SKM-1 treated with dmso at 0.1 percent for 144 hours (cell line): ENCODE measurements around the gene ROGDI.
A peak's percentile ranks its signal among the peaks of the same experiment; 100 is the strongest.

Experiments
- DNase-seq: peaks from one replicate; lab custom pipeline; 2025; ENCODE audit not compliant: unreplicated experiment; lab: John Stamatoyannopoulos, UW

ROGDI gene

GRCh38 chr16:4801962-4802658, at the start of gene ROGDI:
ROGDI (minus strand) TSS chr16:4802633; CDS start chr16:4802571, 62 bp downstream.
- DNase-seq, result peak; percentile 61

- no peak for DNase-seq
Measured at GRCh38 chr16:4850211-4850610, 47.8 kb upstream of the ROGDI start.

GRCh38 chr16:4847774-4848587, 45.5 kb upstream of the ROGDI start:
- no peak for DNase-seq

GRCh38 chr16:4846901-4847773, 44.7 kb upstream of the ROGDI start, which contains the start of the genes GLYR1 and UBN1:
GLYR1 (minus strand) TSS chr16:4847288; CDS start chr16:4847265, 23 bp downstream.
UBN1 (plus strand) TSS chr16:4847481; CDS start chr16:4852918, 5,437 bp downstream.
- peak; percentile 90 for DNase-seq

- peak; percentile 55 for DNase-seq
Measured at GRCh38 chr16:4846503-4846900, 44.1 kb upstream of the ROGDI start.

- no peak for DNase-seq
Measured at GRCh38 chr16:4840984-4841383, 38.6 kb upstream of the ROGDI start.

GRCh38 chr16:4839942-4840341, 37.5 kb upstream of the ROGDI start:
- no peak for DNase-seq

GRCh38 chr16:4837733-4838501, 35.5 kb upstream of the ROGDI start:
- DNase-seq, result no peak

GRCh38 chr16:4836727-4837126, 34.3 kb upstream of the ROGDI start:
- no peak for DNase-seq

- DNase-seq, result no peak
Measured at GRCh38 chr16:4833584-4833983, 31.2 kb upstream of the ROGDI start.

- DNase-seq, result no peak
Measured at GRCh38 chr16:4832698-4833343, 30.4 kb upstream of the ROGDI start.

GRCh38 chr16:4831616-4832015, 29.2 kb upstream of the ROGDI start:
- DNase-seq, result no peak

- DNase-seq, result no peak
Measured at GRCh38 chr16:4830408-4830807, 28.0 kb upstream of the ROGDI start.

- no peak for DNase-seq
Measured at GRCh38 chr16:4828567-4829321, 26.3 kb upstream of the ROGDI start.

GRCh38 chr16:4826980-4827379, 24.5 kb upstream of the ROGDI start:
- no peak for DNase-seq

GRCh38 chr16:4826526-4826925, 24.1 kb upstream of the ROGDI start:
- no peak for DNase-seq

- DNase-seq, result no peak
Measured at GRCh38 chr16:4825196-4825595, 22.8 kb upstream of the ROGDI start.

- no peak for DNase-seq
Measured at GRCh38 chr16:4820652-4821051, 18.2 kb upstream of the ROGDI start.

- no peak for DNase-seq
Measured at GRCh38 chr16:4814542-4815173, 12.2 kb upstream of the ROGDI start.
